ENCODE results near the gene BBS9. TPM values are rescaled to one million over a fixed set of nuclear protein-coding genes. Genes with fewer than 3 reads are reported as not detected.

Gene BBS9
- total RNA-seq, 1 experiment from 2014 or later: 5.1 TPM

DNA sequence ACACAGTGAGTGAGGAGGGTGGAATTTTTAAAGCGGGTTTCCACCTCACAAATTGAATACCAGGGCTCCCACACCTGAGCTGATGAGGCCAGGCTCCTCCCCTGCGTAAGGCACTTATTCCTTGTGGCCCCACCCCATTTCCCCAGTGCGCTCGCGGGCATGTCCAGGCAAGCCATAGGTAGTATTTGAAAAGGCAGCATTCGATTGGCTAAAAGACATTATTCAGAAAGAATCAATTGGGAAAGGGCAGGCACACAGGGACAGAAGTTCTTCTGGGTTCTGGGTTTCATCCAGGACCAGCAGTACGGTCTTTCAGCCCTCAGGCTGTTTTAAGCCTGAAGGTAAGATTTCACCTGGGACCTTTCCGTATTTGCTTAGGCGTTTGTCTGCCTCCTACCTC is 222.3 kb downstream of the BBS9 start:
- DNase-seq (ENCODE audit: unreplicated experiment): no peak
- intact Hi-C loops (cut with micrococcal nuclease): no loop called here
- H3K4me1 Mint-ChIP-seq (ENCODE audit: insufficient read depth, unreplicated experiment): no peaks in the 10 kb centered on the region
- no peak overlapping the region for H3K27ac Mint-ChIP-seq (ENCODE audit: low read depth, unreplicated experiment)
- H3K36me3 Mint-ChIP-seq (ENCODE audit: insufficient read depth, unreplicated experiment): no peaks in the 10 kb centered on the region
- POLR2A ChIA-PET: no interaction called here
- H3K27me3 Mint-ChIP-seq (ENCODE audit: insufficient read depth, unreplicated experiment): no peaks in the 10 kb centered on the region
- no TSS peak for BruUV-seq (replicated peaks)
- no peaks in the 10 kb centered on the region for H3K9me3 Mint-ChIP-seq (ENCODE audit: unreplicated experiment)
- no peak overlapping the region for H3K4me3 Mint-ChIP-seq (ENCODE audit: unreplicated experiment)
- CTCF ChIA-PET: no interaction called here
- no peak for TF ChIP-seq CTCF (IDR thresholded peaks at IDR 0.05; ENCODE audit: unreplicated experiment)

GRCh38 chr7:33354201-33354600 is 224.8 kb downstream of the BBS9 start:
- Mint-ChIP-seq H3K36me3 (ENCODE audit: insufficient read depth, unreplicated experiment) (no peaks in the 10 kb centered on the region), H3K4me1 (ENCODE audit: insufficient read depth, unreplicated experiment) (no peaks in the 10 kb centered on the region), H3K9me3 (ENCODE audit: unreplicated experiment) (no peaks in the 10 kb centered on the region), H3K4me3 (ENCODE audit: unreplicated experiment) (no peak overlapping the region), H3K27ac (ENCODE audit: low read depth, unreplicated experiment) (no peak overlapping the region), H3K27me3 (ENCODE audit: insufficient read depth, unreplicated experiment) (no peaks in the 10 kb centered on the region)
- no TSS peak for BruUV-seq (replicated peaks)
- TF ChIP-seq CTCF (IDR thresholded peaks at IDR 0.05; ENCODE audit: unreplicated experiment): no peak
- intact Hi-C loops (cut with micrococcal nuclease): no loop called here
- ChIA-PET CTCF (interaction anchor here (0.7 kb wide), 1 partner anchor 470 kb away, joined by 3 read pairs; no protein-coding TSS in a partner anchor), POLR2A (no interaction called here)
- DNase-seq (ENCODE audit: unreplicated experiment): no peak

- H3K36me3 Mint-ChIP-seq (ENCODE audit: insufficient read depth, unreplicated experiment): no peaks in the 10 kb centered on the region
- no peaks in the 10 kb centered on the region for H3K4me1 Mint-ChIP-seq (ENCODE audit: insufficient read depth, unreplicated experiment)
- ChIA-PET POLR2A (interaction anchor here (0.9 kb wide), 1 partner anchor 388 kb away, joined by 3 read pairs; no protein-coding TSS in a partner anchor), CTCF (interaction anchor here (0.7 kb wide), 1 partner anchor 225 kb away, joined by 3 read pairs; no protein-coding TSS in a partner anchor)
- no TSS peak for BruUV-seq (replicated peaks)
- H3K27me3 Mint-ChIP-seq (ENCODE audit: insufficient read depth, unreplicated experiment): no peaks in the 10 kb centered on the region
- no peak overlapping the region for H3K4me3 Mint-ChIP-seq (ENCODE audit: unreplicated experiment)
- intact Hi-C loops (cut with micrococcal nuclease): no loop called here
- TF ChIP-seq CTCF (IDR thresholded peaks at IDR 0.05; ENCODE audit: unreplicated experiment): no peak
- no peaks in the 10 kb centered on the region for H3K9me3 Mint-ChIP-seq (ENCODE audit: unreplicated experiment)
- no peak overlapping the region for H3K27ac Mint-ChIP-seq (ENCODE audit: low read depth, unreplicated experiment)
- DNase-seq (ENCODE audit: unreplicated experiment): no peak
Observed at GRCh38 chr7:33355386-33355785, 226.0 kb downstream of the BBS9 start.

DNA sequence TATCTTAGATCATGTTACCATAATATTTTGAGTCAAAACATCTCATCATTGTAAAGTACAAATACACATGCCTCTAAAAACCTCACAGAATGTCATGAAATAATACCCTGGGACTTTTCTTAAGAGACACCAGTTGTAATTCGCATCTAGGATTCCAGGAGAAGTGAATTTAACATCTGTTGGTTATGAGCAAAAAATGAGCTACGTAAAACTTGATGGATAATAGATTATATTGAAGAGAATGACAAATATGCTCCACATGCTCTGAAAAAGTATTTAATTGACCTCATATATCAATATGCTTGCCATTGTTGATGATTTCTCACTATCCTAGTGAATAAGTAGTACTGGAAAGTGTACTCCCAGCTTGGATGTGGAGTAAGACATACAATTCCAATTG is 227.0 kb downstream of the BBS9 start:
- H3K9me3 Mint-ChIP-seq (ENCODE audit: unreplicated experiment): no peaks in the 10 kb centered on the region
- H3K36me3 Mint-ChIP-seq (ENCODE audit: insufficient read depth, unreplicated experiment): no peaks in the 10 kb centered on the region
- no peak overlapping the region for H3K27ac Mint-ChIP-seq (ENCODE audit: low read depth, unreplicated experiment)
- intact Hi-C loops (cut with micrococcal nuclease): no loop called here
- ChIA-PET POLR2A (interaction anchor here (0.7 kb wide), 1 partner anchor 17 kb away, joined by 3 read pairs; no protein-coding TSS in a partner anchor), CTCF (no interaction called here)
- H3K4me1 Mint-ChIP-seq (ENCODE audit: insufficient read depth, unreplicated experiment): no peaks in the 10 kb centered on the region
- BruUV-seq (replicated peaks): no TSS peak
- TF ChIP-seq CTCF (IDR thresholded peaks at IDR 0.05; ENCODE audit: unreplicated experiment): no peak
- H3K27me3 Mint-ChIP-seq (ENCODE audit: insufficient read depth, unreplicated experiment): no peaks in the 10 kb centered on the region
- no peak overlapping the region for H3K4me3 Mint-ChIP-seq (ENCODE audit: unreplicated experiment)
- DNase-seq (ENCODE audit: unreplicated experiment): no peak

Data from MCF 10A (cell line).